Fibroblast of villous mesenchyme (primary cell): ENCODE measurements around the gene DUSP3. TPM values are rescaled to one million over a fixed set of nuclear protein-coding genes. Genes with fewer than 3 reads are reported as not detected.

Experiments
- DNase-seq: peaks from one replicate; pipeline ENCODE4 v3.0.0-alpha.2; 2010; ENCODE audit warnings: low read depth
- H3K4me3 ChIP-seq: 2 replicates; pipeline ENCODE4 v1.5.1; 2011; ENCODE audit warnings: low read depth, mild to moderate bottlenecking, low read length
- total RNA-seq: library from RNA; depleted of rRNA; stranded (reverse); fragments of >200 nt; gene quantifications from 2 replicates; pipeline ENCODE4 v1.2.3, GENCODE V29; 2012
- TF ChIP-seq, protein P1 (sequence below): IDR thresholded peaks from 2 replicates; pipeline ENCODE4 v1.5.1; 2012; ENCODE audit warnings: low read depth, mild to moderate bottlenecking, low read length; ENCODE audit not compliant: insufficient read depth

The DUSP3 gene
- total RNA-seq, 1 donor = 95.9 TPM

DNA sequence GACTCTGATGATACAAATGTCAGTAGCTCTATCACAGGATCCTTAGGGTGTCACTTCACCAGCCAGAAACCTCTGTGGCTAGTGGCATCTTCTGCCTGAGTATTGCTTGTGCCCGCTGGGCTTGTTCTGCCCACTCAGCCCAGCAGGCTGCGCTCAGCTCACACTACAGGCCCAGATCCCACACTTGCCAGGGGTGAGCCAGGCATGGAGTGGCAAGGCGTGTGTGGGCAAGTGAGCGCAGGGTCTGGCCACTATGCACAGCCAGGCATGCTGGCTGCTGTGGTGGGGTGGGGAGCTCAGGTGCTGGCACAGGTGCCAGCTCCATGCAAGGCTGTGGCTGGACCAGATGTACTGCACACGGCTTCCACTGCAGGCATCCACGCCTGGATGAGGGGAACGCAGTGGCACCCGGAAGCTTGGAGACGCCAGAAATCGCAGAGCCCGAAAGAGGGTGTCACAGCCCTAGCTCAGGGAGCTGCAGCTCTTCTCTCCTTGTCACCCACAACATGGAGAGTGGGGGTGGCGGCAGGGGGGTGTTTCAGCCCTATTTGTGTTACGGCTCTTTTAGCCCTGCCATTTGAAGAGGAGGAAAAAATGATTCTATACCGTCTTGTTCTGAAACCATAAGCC, 11.6 kb upstream of the DUSP3 start:
- TF ChIP-seq, protein P1, sequence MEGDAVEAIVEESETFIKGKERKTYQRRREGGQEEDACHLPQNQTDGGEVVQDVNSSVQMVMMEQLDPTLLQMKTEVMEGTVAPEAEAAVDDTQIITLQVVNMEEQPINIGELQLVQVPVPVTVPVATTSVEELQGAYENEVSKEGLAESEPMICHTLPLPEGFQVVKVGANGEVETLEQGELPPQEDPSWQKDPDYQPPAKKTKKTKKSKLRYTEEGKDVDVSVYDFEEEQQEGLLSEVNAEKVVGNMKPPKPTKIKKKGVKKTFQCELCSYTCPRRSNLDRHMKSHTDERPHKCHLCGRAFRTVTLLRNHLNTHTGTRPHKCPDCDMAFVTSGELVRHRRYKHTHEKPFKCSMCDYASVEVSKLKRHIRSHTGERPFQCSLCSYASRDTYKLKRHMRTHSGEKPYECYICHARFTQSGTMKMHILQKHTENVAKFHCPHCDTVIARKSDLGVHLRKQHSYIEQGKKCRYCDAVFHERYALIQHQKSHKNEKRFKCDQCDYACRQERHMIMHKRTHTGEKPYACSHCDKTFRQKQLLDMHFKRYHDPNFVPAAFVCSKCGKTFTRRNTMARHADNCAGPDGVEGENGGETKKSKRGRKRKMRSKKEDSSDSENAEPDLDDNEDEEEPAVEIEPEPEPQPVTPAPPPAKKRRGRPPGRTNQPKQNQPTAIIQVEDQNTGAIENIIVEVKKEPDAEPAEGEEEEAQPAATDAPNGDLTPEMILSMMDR = peak; percentile 25
- no peak overlapping the region for H3K4me3 ChIP-seq
- DNase-seq = no peak

DNA sequence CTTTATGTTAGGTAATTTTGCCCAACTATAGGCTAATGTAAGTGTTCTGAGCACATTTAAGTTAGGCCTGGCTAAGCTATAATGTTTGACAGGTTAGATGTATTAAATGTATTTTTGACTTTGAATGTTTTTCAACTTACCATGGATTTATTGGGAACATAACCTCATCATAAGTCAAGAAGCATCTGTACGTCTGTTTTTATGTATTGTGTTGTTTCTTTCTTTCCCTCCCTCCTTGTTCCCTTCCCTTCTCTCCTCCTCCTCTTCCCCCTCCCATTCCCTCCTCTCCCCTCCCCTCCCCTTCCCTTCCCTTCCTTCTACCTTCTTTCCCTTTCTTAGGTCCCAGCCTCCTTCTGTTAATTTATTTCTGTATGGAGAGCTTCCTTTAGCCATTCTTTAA, 10.7 kb upstream of the DUSP3 start:
- no peak for DNase-seq
- H3K4me3 ChIP-seq = no peak overlapping the region

DNA sequence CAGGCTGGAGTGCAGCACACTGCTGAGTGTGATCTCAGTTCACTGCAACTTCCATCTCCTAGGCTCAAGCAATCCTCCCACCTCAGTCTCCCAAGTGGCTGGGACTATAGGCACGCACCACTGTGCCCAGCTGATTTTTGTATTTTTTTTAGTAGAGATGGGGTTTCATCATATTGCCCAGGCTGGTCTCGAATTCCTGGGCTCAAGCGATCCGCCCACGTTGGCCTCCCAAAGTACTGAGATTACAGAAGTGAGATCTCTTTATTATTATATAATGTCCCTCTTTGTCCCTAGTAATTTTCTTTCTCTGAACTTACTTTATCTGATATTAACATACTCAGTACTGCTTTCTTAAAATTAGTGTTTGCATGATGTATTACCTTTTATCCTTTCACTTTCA, 9.8 kb upstream of the DUSP3 start:
- H3K4me3 ChIP-seq = no peak overlapping the region
- no peak for DNase-seq
- TF ChIP-seq, protein P1 = no peak

More for the DNA sequence above, 10.7 kb upstream of the DUSP3 start:
- TF ChIP-seq, protein P1 = no peak

DNA sequence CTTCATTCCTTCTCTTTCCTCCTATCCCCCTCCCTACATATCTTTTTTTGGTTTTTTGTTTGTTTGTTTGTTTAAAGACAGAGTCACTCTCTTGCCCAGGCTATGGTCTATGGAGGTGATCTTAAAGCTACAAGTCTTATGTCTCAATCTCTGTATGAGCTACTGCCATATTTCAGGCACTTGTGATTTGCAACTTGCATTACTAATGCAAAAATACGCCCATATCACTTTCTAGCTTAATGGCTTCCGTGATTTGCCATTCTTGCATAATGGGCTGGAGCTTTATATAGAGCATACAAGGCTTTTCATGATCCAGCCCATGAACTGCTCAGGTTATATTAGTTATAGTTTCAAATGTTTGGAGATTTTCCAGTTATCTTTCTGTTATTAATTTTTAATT, 9.0 kb upstream of the DUSP3 start:
- DNase-seq = no peak
- TF ChIP-seq, protein P1 = no peak

DNA sequence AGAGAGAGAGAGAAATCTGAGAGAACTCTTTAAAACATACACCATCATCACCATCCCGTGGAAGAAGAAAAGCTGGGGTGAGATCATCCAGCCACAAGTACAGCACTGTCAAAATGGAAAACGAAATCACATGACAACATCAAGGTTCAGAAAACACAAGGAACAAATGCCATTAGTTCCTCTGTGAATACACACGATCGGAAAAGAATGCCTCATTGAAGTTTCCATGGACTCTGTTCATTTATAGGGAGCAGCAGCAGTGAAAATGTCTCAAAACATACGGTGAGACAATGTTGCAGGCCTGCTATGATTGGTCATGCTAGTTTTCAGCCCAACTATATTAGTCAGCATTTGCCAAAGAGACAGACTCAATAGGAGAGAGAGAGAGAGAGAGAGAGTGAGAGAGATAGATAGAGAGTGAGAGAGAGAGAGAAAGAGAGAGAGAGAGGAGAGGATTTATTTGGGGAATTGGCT, 5.9 kb upstream of the DUSP3 start:
- TF ChIP-seq, protein P1 = no peak
- DNase-seq = peak; percentile 47
- no peak overlapping the region for H3K4me3 ChIP-seq

More for the DNA sequence above, 9.0 kb upstream of the DUSP3 start:
- H3K4me3 ChIP-seq = no peak overlapping the region

DNA sequence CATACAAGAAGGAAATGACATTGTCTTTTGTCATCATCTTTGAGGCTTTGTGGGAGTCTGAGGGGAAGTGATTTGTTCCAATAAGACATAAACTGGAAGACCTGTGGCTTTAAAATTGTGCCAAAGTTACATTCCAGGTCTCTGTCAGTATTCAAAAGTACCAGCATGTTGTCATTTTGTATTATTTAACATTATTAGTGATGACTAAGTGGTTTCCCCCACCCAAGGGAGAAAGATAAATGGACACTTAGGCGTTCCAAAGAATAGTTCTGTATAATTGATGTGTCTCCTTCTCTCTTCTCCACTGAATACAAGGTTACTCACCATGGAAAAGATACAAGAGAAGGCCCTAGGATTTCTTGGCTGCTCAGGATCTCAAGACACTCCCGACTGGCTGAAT, 5.3 kb upstream of the DUSP3 start:
- TF ChIP-seq, protein P1 = no peak
- DNase-seq = no peak
- no peak overlapping the region for H3K4me3 ChIP-seq

DNA sequence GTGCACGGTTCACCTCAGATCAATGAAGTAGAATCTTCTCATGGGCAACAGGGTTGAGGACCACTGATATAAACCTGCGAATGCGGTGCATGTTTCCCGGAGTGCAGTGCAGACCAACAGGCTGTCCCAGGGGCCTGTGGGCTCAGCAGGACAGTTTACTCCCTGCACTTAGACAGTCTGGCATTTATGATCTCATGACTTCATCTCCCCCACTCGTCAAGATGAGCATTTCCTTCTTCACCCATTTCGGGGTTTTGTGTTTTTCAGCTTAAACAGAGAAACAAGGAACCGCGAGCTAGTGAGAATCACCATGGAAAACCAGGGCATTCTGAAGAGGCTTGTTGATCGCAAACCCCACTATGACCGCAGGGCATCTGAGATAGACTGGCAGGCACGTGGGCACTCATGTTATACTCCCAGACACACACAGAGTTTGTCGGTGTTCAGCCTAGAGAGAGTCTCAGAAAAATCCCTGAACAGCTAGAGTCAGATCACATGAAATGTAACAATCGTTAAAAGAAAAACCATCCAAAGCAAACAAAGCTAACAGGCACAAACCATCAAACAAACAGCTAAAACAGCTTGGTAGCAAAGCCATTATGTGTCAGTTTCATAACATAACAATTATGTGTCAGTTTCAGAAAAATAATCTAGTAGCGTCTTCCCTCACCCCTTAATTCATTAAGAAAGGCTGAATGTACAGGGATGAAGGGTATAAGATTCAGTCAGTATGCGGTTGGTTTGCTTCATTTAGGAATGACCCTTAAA, 4.3 kb upstream of the DUSP3 start:
- TF ChIP-seq, protein P1 = no peak
- no peak for DNase-seq
- no peak overlapping the region for H3K4me3 ChIP-seq
